ENCODE measurements around the gene CYP4A22.
A peak's percentile ranks its signal among the peaks of the same experiment; 100 is the strongest.

CYP4A22 gene

GRCh38 chr1:47187231-47187925, 50.1 kb downstream of the CYP4A22 start:
- TF ChIP-seq CTCF (IDR thresholded peaks at IDR 0.05): no peak
- no peak overlapping the region for H3K27ac ChIP-seq
- no peak overlapping the region for H3K4me3 ChIP-seq
- DNase-seq (ENCODE audit: low spot score): peak; percentile 63

GRCh38 chr1:47187926-47188250, 50.6 kb downstream of the CYP4A22 start:
- TF ChIP-seq CTCF (IDR thresholded peaks at IDR 0.05): no peak
- H3K4me3 ChIP-seq: no peak overlapping the region
- no peak for DNase-seq (ENCODE audit: low spot score)
- H3K27ac ChIP-seq: no peak overlapping the region

GRCh38 chr1:47188791-47189785, 51.8 kb downstream of the CYP4A22 start:
- TF ChIP-seq CTCF (IDR thresholded peaks at IDR 0.05): no peak
- H3K27ac ChIP-seq: peak overlapping the region; percentile 79 to 82
- no peak overlapping the region for H3K4me3 ChIP-seq
- peak; percentile 64 for DNase-seq (ENCODE audit: low spot score)

GRCh38 chr1:47189844-47190508, 52.7 kb downstream of the CYP4A22 start, which contains the start of gene PDZK1IP1:
TSS of gene PDZK1IP1 (minus strand) at chr1:47190036. CDS start at chr1:47189932, 104 bp downstream.
- peak; percentile 93 for DNase-seq (ENCODE audit: low spot score)
- no peak within 1 kb of the TSS for H3K4me3 ChIP-seq

GRCh38 chr1:47190509-47190855, 53.2 kb downstream of the CYP4A22 start:
- DNase-seq (ENCODE audit: low spot score): no peak
- Histone ChIP-seq H3K4me3 (no peak overlapping the region), H3K27ac (peak overlapping the region; percentile 79 to 82)
- TF ChIP-seq CTCF (IDR thresholded peaks at IDR 0.05): no peak

More at GRCh38 chr1:47189844-47190508, 52.7 kb downstream of the CYP4A22 start, which contains the start of gene PDZK1IP1:
- no peak for TF ChIP-seq CTCF (IDR thresholded peaks at IDR 0.05)
- peak within 1 kb of the TSS; percentile 79 to 82 for H3K27ac ChIP-seq

- H3K4me3 ChIP-seq: no peak overlapping the region
- DNase-seq (ENCODE audit: low spot score): no peak
- no peak for TF ChIP-seq CTCF (IDR thresholded peaks at IDR 0.05)
- peak overlapping the region; percentile 79 to 82 for H3K27ac ChIP-seq
Measured at GRCh38 chr1:47190857-47191256, 53.6 kb downstream of the CYP4A22 start.
